ENCODE measurements around the gene APOL6. TPM values are rescaled to one million over a fixed set of nuclear protein-coding genes. Genes with fewer than 3 reads are reported as not detected.

Gene APOL6
- total and polyA plus RNA-seq, 2 of the 13 experiments (the other 11 are each of a cell fraction or from before 2014, with no cell fraction given) = 5.2 to 7.5 TPM

GRCh38 chr22:35677460-35678187 is 29.4 kb downstream of the APOL6 start:
- TF ChIP-seq NR2F2 (IDR thresholded peaks at IDR 0.05; ENCODE audit: borderline replicate concordance, low read depth) (no peak), ZFY (CRISPR knock-in tag; IDR thresholded peaks at IDR 0.05) (no peak), ZFP36L1 (CRISPR knock-in tag; IDR thresholded peaks at IDR 0.05) (no peak), ZBTB3 (CRISPR knock-in tag; IDR thresholded peaks at IDR 0.05; ENCODE audit: borderline replicate concordance, low read depth) (no peak), ZNF530 (CRISPR knock-in tag; IDR thresholded peaks at IDR 0.05; ENCODE audit: low read depth) (no peak), ZNF329 (CRISPR knock-in tag; IDR thresholded peaks at IDR 0.05; ENCODE audit: low read depth) (no peak), AGO1 (IDR thresholded peaks at IDR 0.05; ENCODE audit: low read depth, low read length, poor library complexity, severe bottlenecking) (no peak), MXD1 (CRISPR knock-in tag; IDR thresholded peaks at IDR 0.05) (no peak), ZNF333 (CRISPR knock-in tag; IDR thresholded peaks at IDR 0.05; ENCODE audit: borderline replicate concordance) (no peak), AHR (CRISPR knock-in tag; IDR thresholded peaks at IDR 0.05) (no peak), EEA1 (CRISPR knock-in tag; IDR thresholded peaks at IDR 0.05; ENCODE audit: borderline replicate concordance) (no peak), U2AF1 (optimal IDR thresholded peaks at IDR 0.05; ENCODE audit: low read depth, low read length) (no peak), MAX (IDR thresholded peaks at IDR 0.05) (no peak), POLR2G (IDR thresholded peaks at IDR 0.05; ENCODE audit: low read depth, low read length) (no peak)
- FAIRE-seq (no peak), ATAC-seq (no peak), DNase-seq (ENCODE audit: low spot score) (no peak)
- H3K36me3 ChIP-seq (replicated peaks in 1 of 2; ENCODE audit: control insufficient read depth in 1 of 2, insufficient read depth in 2 of 2, low read length in 2 of 2) = no peaks in the 10 kb centered on the region
- H3K9ac ChIP-seq (ENCODE audit: insufficient read depth, low read depth, low read length) = no peak overlapping the region
- in situ Hi-C loops (cut with HindIII; ENCODE audit: extremely low pct_ligation_motif_present, low pct_unique_long_range_greater_than_20kb) = no loop called here
- H3K9me3 ChIP-seq (ENCODE audit: low read length) = 0 out of 2 replicates have a peak, but pooled peaks cover 5% of the 10 kb centered on the region
- no peak overlapping the region for H3K4me2 ChIP-seq (ENCODE audit: low read depth, low read length)
- 30% methylated on average over 7 of the region's 7 CpGs for WGBS (ENCODE audit: low lambda C conversion rate)
- H4K20me1 ChIP-seq (ENCODE audit: insufficient read depth, low read length) = no peaks in the 10 kb centered on the region
- BruUV-seq (replicated peaks) = no TSS peak
- H2AFZ ChIP-seq (ENCODE audit: low read length) = no peak overlapping the region
- no peak overlapping the region for H3K4me3 ChIP-seq (replicated peaks in 1 of 3; ENCODE audit: insufficient read depth in 1 of 3, low read depth in 2 of 3, low read length in 3 of 3)
- ChIA-PET POLR2A (no interaction called here), CTCF (ENCODE audit: low intra/inter-chr PET ratio, low total read pairs) (no interaction called here)
- H3K27me3 ChIP-seq (ENCODE audit: control insufficient read depth in 1 of 2, insufficient read depth in 2 of 2, low read length in 2 of 2) = no peaks in the 10 kb centered on the region
- peaks cover 6% of the 10 kb centered on the region; the same call in 1 of the 2 replicates for H3K4me1 ChIP-seq (ENCODE audit: insufficient read depth, low read length)
- no peak overlapping the region for H3K27ac ChIP-seq (ENCODE audit: extremely low read length, insufficient read depth, low read length)
- intact Hi-C loops (cut with micrococcal nuclease; ENCODE audit: unreplicated experiment) = no loop called here
- no peaks in the 10 kb centered on the region for H3K79me2 ChIP-seq (ENCODE audit: insufficient read depth, low read length)
